Activated B cell treated with CpG ODN at 0.5 μM for 24 hours (primary cell): ENCODE data around the gene ACAP2. TPM values are rescaled to one million over a fixed set of nuclear protein-coding genes. Genes with fewer than 3 reads are reported as not detected.
A peak's percentile ranks its signal among the peaks of the same experiment; 100 is the strongest.

Source experiments
- ATAC-seq: fragments of 200-7000 bp; cut with Tn5 transposase; one replicate; pipeline ENCODE4 v1.10.0; 2021; ENCODE audit warnings: low read depth, mild to moderate bottlenecking, moderate library complexity
- CTCF ChIA-PET: fragments of 350-600 bp; sonication (Branson Sonifier 250); formaldehyde crosslinking; loops from one replicate; lab custom pipeline; 2021; ENCODE audit warnings: antibody characterized with exemption; lab: Charles Lee
- POLR2A ChIA-PET: fragments of 350-600 bp; sonication (Branson Sonifier 250); formaldehyde crosslinking; loops from one replicate; lab custom pipeline; 2021; ENCODE audit warnings: antibody characterized with exemption; lab: Charles Lee
- DNase-seq: peaks from one replicate; pipeline ENCODE4 v3.0.0; 2022
- H3K27ac Mint-ChIP-seq: one replicate; pipeline ENCODE4 v1.8.0; 2020; ENCODE audit warnings: mixed read lengths
- H3K27me3 Mint-ChIP-seq: one replicate; pipeline ENCODE4 v1.8.0; 2021; ENCODE audit warnings: mixed read lengths
- H3K36me3 Mint-ChIP-seq: one replicate; pipeline ENCODE4 v1.8.0; 2021; ENCODE audit warnings: low read depth, mixed read lengths
- H3K4me1 Mint-ChIP-seq: one replicate; pipeline ENCODE4 v1.8.0; 2021; ENCODE audit warnings: mixed read lengths
- H3K4me3 Mint-ChIP-seq: one replicate; pipeline ENCODE4 v1.8.0; 2020; ENCODE audit warnings: mild to moderate bottlenecking, mixed read lengths
- H3K9me3 Mint-ChIP-seq: one replicate; pipeline ENCODE4 v1.8.0; 2020; ENCODE audit warnings: mixed read lengths
- intact Hi-C: fragments of 100-400 bp; cut with micrococcal nuclease; formaldehyde crosslinking; loops from one replicate; pipeline ENCODE4 v1.15.1; 2024
- total RNA-seq: library from RNA; stranded (reverse); gene quantifications from 2 replicates; pipeline ENCODE4 v1.2.3, GENCODE V29; 2022
- TF ChIP-seq, protein P1 (sequence below): fragments of 200-600 bp; IDR thresholded peaks from one replicate; pipeline ENCODE4 v1.8.0; 2022; ENCODE audit warnings: antibody characterized with exemption, mild to moderate bottlenecking

The ACAP2 gene
- total RNA-seq, 1 donor from 2014 or later = 89.7 TPM

- Mint-ChIP-seq H3K4me1 (no peaks in the 10 kb centered on the region), H3K36me3 (no peaks in the 10 kb centered on the region), H3K27me3 (no peaks in the 10 kb centered on the region), H3K9me3 (no peaks in the 10 kb centered on the region), H3K27ac (no peak overlapping the region), H3K4me3 (no peak overlapping the region)
- ChIA-PET POLR2A (no interaction called here), CTCF (no interaction called here)
- intact Hi-C loops = no loop called here
- no peak for DNase-seq
- ATAC-seq = no peak
- TF ChIP-seq, protein P1, sequence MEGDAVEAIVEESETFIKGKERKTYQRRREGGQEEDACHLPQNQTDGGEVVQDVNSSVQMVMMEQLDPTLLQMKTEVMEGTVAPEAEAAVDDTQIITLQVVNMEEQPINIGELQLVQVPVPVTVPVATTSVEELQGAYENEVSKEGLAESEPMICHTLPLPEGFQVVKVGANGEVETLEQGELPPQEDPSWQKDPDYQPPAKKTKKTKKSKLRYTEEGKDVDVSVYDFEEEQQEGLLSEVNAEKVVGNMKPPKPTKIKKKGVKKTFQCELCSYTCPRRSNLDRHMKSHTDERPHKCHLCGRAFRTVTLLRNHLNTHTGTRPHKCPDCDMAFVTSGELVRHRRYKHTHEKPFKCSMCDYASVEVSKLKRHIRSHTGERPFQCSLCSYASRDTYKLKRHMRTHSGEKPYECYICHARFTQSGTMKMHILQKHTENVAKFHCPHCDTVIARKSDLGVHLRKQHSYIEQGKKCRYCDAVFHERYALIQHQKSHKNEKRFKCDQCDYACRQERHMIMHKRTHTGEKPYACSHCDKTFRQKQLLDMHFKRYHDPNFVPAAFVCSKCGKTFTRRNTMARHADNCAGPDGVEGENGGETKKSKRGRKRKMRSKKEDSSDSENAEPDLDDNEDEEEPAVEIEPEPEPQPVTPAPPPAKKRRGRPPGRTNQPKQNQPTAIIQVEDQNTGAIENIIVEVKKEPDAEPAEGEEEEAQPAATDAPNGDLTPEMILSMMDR = no peak
Observed at GRCh38 chr3:195240171-195240701, 202.6 kb downstream of the ACAP2 start.

GRCh38 chr3:195239121-195239520 is 203.7 kb downstream of the ACAP2 start:
- Mint-ChIP-seq H3K27ac (no peak overlapping the region), H3K36me3 (no peaks in the 10 kb centered on the region), H3K27me3 (no peaks in the 10 kb centered on the region), H3K4me3 (no peak overlapping the region), H3K4me1 (no peaks in the 10 kb centered on the region), H3K9me3 (no peaks in the 10 kb centered on the region)
- ChIA-PET CTCF (no interaction called here), POLR2A (interaction anchor here (0.5 kb wide), 1 partner anchor 120 kb away, joined by 3 read pairs; no protein-coding TSS in a partner anchor)
- intact Hi-C loops = no loop called here
- DNase-seq = no peak
- no peak for ATAC-seq
- TF ChIP-seq, protein P1 = no peak

DNA sequence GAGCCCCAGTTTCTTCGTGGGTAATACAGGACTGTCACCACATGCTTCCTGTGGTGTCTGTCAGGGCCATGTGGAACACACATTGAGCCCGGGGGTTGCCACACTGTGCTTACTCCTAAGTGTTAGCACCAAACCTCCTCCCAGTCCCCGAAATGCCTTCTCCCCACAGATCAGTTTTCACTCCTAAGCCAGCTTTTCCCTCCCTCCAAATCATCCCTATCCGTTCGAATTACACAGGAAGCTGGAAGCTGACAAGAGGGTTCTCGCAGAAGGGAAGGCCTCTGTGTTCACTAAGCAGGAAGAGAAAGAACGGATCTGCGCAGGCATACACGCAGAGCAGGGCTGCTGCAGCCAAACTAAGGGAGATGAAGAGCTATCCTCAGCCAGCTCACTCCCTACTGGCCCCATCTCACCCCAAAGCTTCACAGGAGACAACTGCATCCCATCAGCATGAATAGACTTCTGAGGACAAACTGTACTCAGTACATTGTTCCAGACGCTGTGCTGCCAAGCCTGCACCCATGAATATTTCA is 204.2 kb downstream of the ACAP2 start:
- Mint-ChIP-seq H3K9me3 (no peaks in the 10 kb centered on the region), H3K27ac (no peak overlapping the region), H3K4me3 (no peak overlapping the region), H3K27me3 (no peaks in the 10 kb centered on the region), H3K36me3 (no peaks in the 10 kb centered on the region), H3K4me1 (no peaks in the 10 kb centered on the region)
- DNase-seq = no peak
- ChIA-PET CTCF (no interaction called here), POLR2A (no interaction called here)
- intact Hi-C loops = no loop called here
- TF ChIP-seq, protein P1 = no peak
- no peak for ATAC-seq

GRCh38 chr3:195238081-195238571 is 204.7 kb downstream of the ACAP2 start:
- ChIA-PET CTCF (no interaction called here), POLR2A (no interaction called here)
- DNase-seq (peak; percentile 3), ATAC-seq (no peak)
- Mint-ChIP-seq H3K27me3 (no peaks in the 10 kb centered on the region), H3K27ac (no peak overlapping the region), H3K9me3 (no peaks in the 10 kb centered on the region), H3K4me1 (no peaks in the 10 kb centered on the region), H3K36me3 (no peaks in the 10 kb centered on the region), H3K4me3 (no peak overlapping the region)
- TF ChIP-seq, protein P1 = no peak
- intact Hi-C loops = no loop called here

DNA sequence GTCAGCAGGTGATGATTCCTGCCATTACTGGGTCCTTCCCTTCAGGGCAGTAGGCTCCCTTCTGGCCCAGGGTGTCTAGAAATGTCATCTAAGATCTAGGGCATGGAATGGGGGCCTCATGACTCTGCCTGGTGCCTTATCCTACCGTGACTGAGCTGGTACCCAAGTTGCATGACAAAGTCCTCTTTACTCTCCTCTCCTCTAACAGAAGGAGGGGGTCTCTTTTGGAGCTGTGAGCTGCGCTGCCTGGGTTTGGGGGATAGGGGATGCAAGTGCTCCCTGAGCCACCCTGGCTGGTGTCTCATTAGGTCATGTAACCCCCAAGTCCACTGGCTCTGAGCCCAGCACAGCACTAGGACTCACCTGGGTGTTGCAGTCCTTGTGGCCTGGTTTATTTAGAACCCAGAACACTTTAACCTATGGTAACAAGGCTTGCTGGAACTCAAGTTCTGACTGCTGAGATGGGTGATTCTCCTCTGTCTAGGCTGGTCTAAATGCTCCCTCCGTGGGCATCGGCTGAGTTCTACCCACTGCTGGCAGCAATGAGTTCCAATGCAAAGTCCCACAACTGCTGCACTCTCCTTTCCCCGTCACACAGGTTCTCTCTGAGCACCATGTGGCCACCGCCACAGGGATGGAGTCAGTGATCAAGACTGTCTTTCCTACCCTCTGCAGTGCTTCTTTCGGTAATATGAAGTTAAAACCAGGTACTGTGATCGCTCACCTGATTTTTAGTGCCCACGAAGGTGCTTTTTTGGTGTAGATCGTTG is 205.8 kb downstream of the ACAP2 start:
- ChIA-PET CTCF (no interaction called here), POLR2A (no interaction called here)
- H3K4me1 Mint-ChIP-seq = no peaks in the 10 kb centered on the region
- TF ChIP-seq, protein P1 = no peak
- no peak overlapping the region for H3K4me3 Mint-ChIP-seq
- DNase-seq = peak; percentile 1
- H3K27me3 Mint-ChIP-seq = no peaks in the 10 kb centered on the region
- H3K9me3 Mint-ChIP-seq = no peaks in the 10 kb centered on the region
- intact Hi-C loops = no loop called here
- no peak for ATAC-seq
- H3K36me3 Mint-ChIP-seq = no peaks in the 10 kb centered on the region
- no peak overlapping the region for H3K27ac Mint-ChIP-seq
